Vagina (tissue), 2 donors: Measurements from ENCODE around the gene TENM4. TPM values are rescaled to one million over a fixed set of nuclear protein-coding genes. Genes with fewer than 3 reads are reported as not detected.

Source experiments
- DNase-seq, 2 donors: peaks; one replicate each; pipeline ENCODE4 v3.0.0-alpha.2; 2017; ENCODE audit errors: extremely low spot score in 2 of 2
- H3K27ac ChIP-seq: fragments of 200-600 bp; sonication (generic); one replicate; pipeline ENCODE4 v1.5.1; 2019
- H3K27me3 ChIP-seq: fragments of 200-600 bp; sonication (generic); one replicate; pipeline ENCODE4 v1.5.1; 2019
- H3K36me3 ChIP-seq, 2 donors: fragments of 200-600 bp; sonication (generic); one replicate each; pipeline ENCODE4 v1.5.1; 2017 to 2019
- H3K4me1 ChIP-seq: fragments of 200-600 bp; sonication (generic); one replicate; pipeline ENCODE4 v1.5.1; 2019
- H3K4me3 ChIP-seq, 2 donors: fragments of 200-600 bp; sonication (generic); 1 replicate in 1 of 2; 2 replicates in 1 of 2; pipeline ENCODE4 v1.5.1; 2016 to 2019
- H3K9me3 ChIP-seq: fragments of 200-600 bp; sonication (generic); one replicate; pipeline ENCODE4 v1.5.1; 2019
- CTCF ChIP-seq, 3 experiments: fragments of 450-650 bp in 2 of 3; fragments of 200-600 bp in 1 of 3; sonication (generic) in 1 of 3; IDR thresholded peaks; one replicate each; pipeline ENCODE4 v1.5.1; 2017 to 2019; ENCODE audit warnings: antibody characterized with exemption in 3 of 3, mild to moderate bottlenecking in 2 of 3, moderate library complexity in 2 of 3
- POLR2A ChIP-seq, 2 donors: fragments of 450-650 bp; IDR thresholded peaks; one replicate each; pipeline ENCODE4 v1.6.1; 2017; ENCODE audit warnings: antibody characterized with exemption in 2 of 2, mild to moderate bottlenecking in 2 of 2, moderate library complexity in 2 of 2
- POLR2AphosphoS5 ChIP-seq, 2 donors: sonication (generic); formaldehyde crosslinking; IDR thresholded peaks; one replicate each; pipeline ENCODE4 v1.9.0; 2017; ENCODE audit warnings: antibody characterized with exemption in 2 of 2, mild to moderate bottlenecking in 2 of 2, low read depth in 1 of 2; ENCODE audit not compliant: insufficient read depth in 1 of 2
- intact Hi-C: fragments of 100-400 bp; cut with DNase I; formaldehyde crosslinking; loops from one replicate; pipeline ENCODE4 v1.15.1; 2023
- total RNA-seq: library from RNA; depleted of rRNA; stranded (reverse); fragments of >200 nt; gene quantifications from one replicate; pipeline ENCODE4 v1.2.3, GENCODE V29; 2016

Gene TENM4
- total RNA-seq, 1 donor from 2014 or later: 12.5 TPM

GRCh38 chr11:78789375-78789774 is 651.5 kb downstream of the TENM4 start:
- no peaks in the 10 kb centered on the region for H3K36me3 ChIP-seq
- intact Hi-C loops: no loop called here
- H3K27ac ChIP-seq: no peak overlapping the region

GRCh38 chr11:78788533-78788932 is 652.3 kb downstream of the TENM4 start:
- H3K27ac ChIP-seq: no peak overlapping the region
- no peak for DNase-seq
- no peak for TF ChIP-seq CTCF (IDR thresholded peaks at IDR 0.05)

More at GRCh38 chr11:78789375-78789774, 651.5 kb downstream of the TENM4 start:
- peaks cover 6% of the 10 kb centered on the region for H3K4me1 ChIP-seq
- H3K27me3 ChIP-seq: no peaks in the 10 kb centered on the region
- H3K4me3 ChIP-seq: no peak overlapping the region
- H3K9me3 ChIP-seq: no peaks in the 10 kb centered on the region
- no peak for DNase-seq
- TF ChIP-seq POLR2A (IDR thresholded peaks at IDR 0.05): no peak
- no peak for TF ChIP-seq CTCF (IDR thresholded peaks at IDR 0.05)
- no peak for TF ChIP-seq POLR2AphosphoS5 (IDR thresholded peaks at IDR 0.05; ENCODE audit: insufficient read depth in 1 of 2, low read depth in 1 of 2)

GRCh38 chr11:78787696-78788095 is 653.1 kb downstream of the TENM4 start:
- intact Hi-C loops: no loop called here

More at GRCh38 chr11:78788533-78788932, 652.3 kb downstream of the TENM4 start:
- no peaks in the 10 kb centered on the region for H3K36me3 ChIP-seq
- H3K4me3 ChIP-seq: no peak overlapping the region
- peaks cover 6% of the 10 kb centered on the region for H3K4me1 ChIP-seq
- intact Hi-C loops: no loop called here
- H3K27me3 ChIP-seq: no peaks in the 10 kb centered on the region
- no peaks in the 10 kb centered on the region for H3K9me3 ChIP-seq

GRCh38 chr11:78786746-78787145 is 654.1 kb downstream of the TENM4 start:
- intact Hi-C loops: no loop called here
- H3K27me3 ChIP-seq: no peaks in the 10 kb centered on the region

More at GRCh38 chr11:78787696-78788095, 653.1 kb downstream of the TENM4 start:
- DNase-seq: no peak
- H3K4me3 ChIP-seq: no peak overlapping the region
- H3K9me3 ChIP-seq: no peaks in the 10 kb centered on the region
- peaks cover 6% of the 10 kb centered on the region for H3K4me1 ChIP-seq
- H3K27ac ChIP-seq: no peak overlapping the region
- no peaks in the 10 kb centered on the region for H3K27me3 ChIP-seq
- no peaks in the 10 kb centered on the region for H3K36me3 ChIP-seq
- no peak for TF ChIP-seq CTCF (IDR thresholded peaks at IDR 0.05)
- TF ChIP-seq POLR2AphosphoS5 (IDR thresholded peaks at IDR 0.05; ENCODE audit: insufficient read depth in 1 of 2, low read depth in 1 of 2): no peak
- TF ChIP-seq POLR2A (IDR thresholded peaks at IDR 0.05): no peak

GRCh38 chr11:78786086-78786485 is 654.7 kb downstream of the TENM4 start:
- intact Hi-C loops: no loop called here
- Histone ChIP-seq H3K4me1 (peaks cover 6% of the 10 kb centered on the region), H3K4me3 (no peak overlapping the region), H3K36me3 (no peaks in the 10 kb centered on the region), H3K9me3 (no peaks in the 10 kb centered on the region), H3K27ac (no peak overlapping the region), H3K27me3 (no peaks in the 10 kb centered on the region)
- DNase-seq: no peak
- TF ChIP-seq POLR2A (IDR thresholded peaks at IDR 0.05) (no peak), POLR2AphosphoS5 (IDR thresholded peaks at IDR 0.05; ENCODE audit: insufficient read depth in 1 of 2, low read depth in 1 of 2) (no peak), CTCF (IDR thresholded peaks at IDR 0.05) (no peak)

More at GRCh38 chr11:78786746-78787145, 654.1 kb downstream of the TENM4 start:
- Histone ChIP-seq H3K36me3 (no peaks in the 10 kb centered on the region), H3K4me1 (peaks cover 6% of the 10 kb centered on the region), H3K27ac (no peak overlapping the region), H3K9me3 (no peaks in the 10 kb centered on the region), H3K4me3 (no peak overlapping the region)
- TF ChIP-seq CTCF (IDR thresholded peaks at IDR 0.05): no peak
- TF ChIP-seq POLR2AphosphoS5 (IDR thresholded peaks at IDR 0.05; ENCODE audit: insufficient read depth in 1 of 2, low read depth in 1 of 2): no peak
- no peak for TF ChIP-seq POLR2A (IDR thresholded peaks at IDR 0.05)
- no peak for DNase-seq
